ENCODE data around the gene SHISAL1.

Gene SHISAL1

DNA sequence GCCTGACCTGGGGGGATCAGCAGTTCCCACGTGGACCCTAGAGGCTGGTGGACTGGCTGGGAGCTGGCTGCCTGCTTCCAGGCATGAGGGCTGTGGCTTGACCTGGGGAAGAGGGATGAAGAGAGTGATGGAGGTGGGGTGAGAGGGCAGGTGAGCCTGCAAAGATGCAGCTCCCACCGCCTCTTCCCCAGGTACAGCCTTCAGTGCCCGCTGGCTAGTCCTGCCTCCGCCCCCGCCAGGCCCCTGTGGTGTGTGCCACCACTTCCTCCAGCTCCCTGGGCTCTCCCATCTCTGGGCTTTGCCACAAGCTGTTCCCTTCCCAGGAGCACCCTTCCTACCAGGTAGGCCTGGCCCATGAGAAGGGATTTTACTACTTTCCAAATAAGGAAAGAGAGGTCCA is 112.9 kb downstream of the SHISAL1 start:
- no peak for DNase-seq (ENCODE audit: low read depth)
- no peak for TF ChIP-seq CTCF (conservative IDR thresholded peaks at IDR 0.05; ENCODE audit: control insufficient read depth, insufficient read depth, low read depth, low read length)
- H3K4me3 ChIP-seq (ENCODE audit: control insufficient read depth, low read depth, low read length) = no peak overlapping the region

- H3K4me3 ChIP-seq (ENCODE audit: control insufficient read depth, low read depth, low read length) = no peak overlapping the region
- no peak for TF ChIP-seq CTCF (conservative IDR thresholded peaks at IDR 0.05; ENCODE audit: control insufficient read depth, insufficient read depth, low read depth, low read length)
- DNase-seq (ENCODE audit: low read depth) = no peak
Measured at GRCh38 chr22:44199164-44199563, 113.6 kb downstream of the SHISAL1 start.

- no peak overlapping the region for H3K4me3 ChIP-seq (ENCODE audit: control insufficient read depth, low read depth, low read length)
- DNase-seq (ENCODE audit: low read depth) = no peak
- TF ChIP-seq CTCF (conservative IDR thresholded peaks at IDR 0.05; ENCODE audit: control insufficient read depth, insufficient read depth, low read depth, low read length) = no peak
Measured at GRCh38 chr22:44197271-44197670, 115.5 kb downstream of the SHISAL1 start.

DNA sequence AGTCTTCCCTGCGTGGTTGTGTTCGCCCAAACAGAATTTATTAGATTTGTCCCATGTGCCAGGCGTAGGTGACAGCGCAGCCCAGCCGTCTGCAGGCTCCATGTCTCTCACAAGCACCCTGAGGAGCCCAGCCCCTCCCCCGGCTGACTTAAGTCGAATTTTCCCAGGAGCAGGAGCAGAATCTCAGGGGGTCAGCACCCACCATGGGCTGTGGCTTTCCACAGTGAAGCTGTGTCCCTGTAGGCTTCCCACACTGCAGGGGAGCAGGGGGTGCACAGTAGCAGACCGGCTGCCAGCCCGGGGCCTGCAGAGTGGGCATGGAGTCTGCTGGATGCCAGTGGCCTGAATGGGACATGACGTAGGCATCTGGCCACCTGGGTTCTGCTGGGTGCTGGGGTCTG is 116.0 kb downstream of the SHISAL1 start:
- H3K4me3 ChIP-seq (ENCODE audit: control insufficient read depth, low read depth, low read length) = no peak overlapping the region
- no peak for DNase-seq (ENCODE audit: low read depth)
- TF ChIP-seq CTCF (conservative IDR thresholded peaks at IDR 0.05; ENCODE audit: control insufficient read depth, insufficient read depth, low read depth, low read length) = no peak

DNA sequence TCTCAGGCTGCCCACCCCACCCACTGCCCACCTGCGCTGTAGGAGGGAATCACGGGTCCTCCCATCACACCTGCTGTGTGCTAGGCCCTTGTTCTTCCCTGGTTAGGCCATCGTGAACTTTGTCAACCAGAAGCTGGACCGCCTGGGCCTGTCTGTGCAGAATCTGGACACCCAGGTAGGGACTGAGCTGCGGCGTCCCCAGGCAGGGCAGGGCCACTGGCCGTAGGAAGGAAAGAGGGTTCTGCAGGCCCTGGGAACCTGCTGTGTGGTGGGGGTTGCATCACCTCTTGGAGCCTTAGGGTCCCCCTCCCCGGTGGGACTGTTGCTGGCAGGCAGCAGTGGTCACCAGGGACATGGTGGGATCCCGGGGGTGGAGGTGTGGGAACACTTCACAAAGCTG is 116.5 kb downstream of the SHISAL1 start:
- no peak for TF ChIP-seq CTCF (conservative IDR thresholded peaks at IDR 0.05; ENCODE audit: control insufficient read depth, insufficient read depth, low read depth, low read length)
- DNase-seq (ENCODE audit: low read depth) = no peak

DNA sequence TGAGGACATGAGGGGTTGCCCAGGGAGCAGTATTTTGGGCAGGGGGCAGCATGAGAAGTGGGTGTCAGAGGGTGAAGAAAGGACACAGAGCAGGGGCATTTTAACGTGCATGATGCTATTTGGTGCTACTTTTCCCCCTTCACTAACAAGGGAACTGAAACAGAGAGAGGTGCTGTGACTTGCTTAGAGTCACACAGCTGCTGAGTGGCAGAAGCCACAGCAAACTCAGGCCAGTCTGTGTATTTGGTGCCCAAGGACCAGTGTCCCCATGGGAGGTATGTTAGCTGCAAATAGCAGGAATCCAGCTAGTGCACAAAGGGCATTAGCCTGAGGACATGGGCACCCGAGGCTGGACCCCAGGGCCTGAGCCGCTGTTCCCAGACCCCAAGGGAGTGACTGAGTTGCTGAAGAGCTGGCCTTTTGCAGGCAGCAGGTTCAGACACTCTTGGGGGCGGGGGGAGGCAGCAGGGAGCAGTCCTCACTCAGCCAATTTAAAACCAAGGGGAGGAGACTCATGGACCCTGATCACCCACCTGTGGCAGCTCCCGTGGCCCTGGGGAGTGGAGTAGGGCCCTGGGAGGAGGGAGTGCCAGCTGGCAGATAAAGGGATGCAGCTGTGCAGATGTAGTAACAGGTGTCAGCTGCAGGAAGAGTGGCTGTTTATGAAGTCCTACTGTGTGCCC is 117.4 kb downstream of the SHISAL1 start:
- no peak for DNase-seq (ENCODE audit: low read depth)
- TF ChIP-seq CTCF (conservative IDR thresholded peaks at IDR 0.05; ENCODE audit: control insufficient read depth, insufficient read depth, low read depth, low read length) = no peak
- no peak overlapping the region for H3K4me3 ChIP-seq (ENCODE audit: control insufficient read depth, low read depth, low read length)

More for the DNA sequence above, 116.5 kb downstream of the SHISAL1 start:
- no peak overlapping the region for H3K4me3 ChIP-seq (ENCODE audit: control insufficient read depth, low read depth, low read length)

DNA sequence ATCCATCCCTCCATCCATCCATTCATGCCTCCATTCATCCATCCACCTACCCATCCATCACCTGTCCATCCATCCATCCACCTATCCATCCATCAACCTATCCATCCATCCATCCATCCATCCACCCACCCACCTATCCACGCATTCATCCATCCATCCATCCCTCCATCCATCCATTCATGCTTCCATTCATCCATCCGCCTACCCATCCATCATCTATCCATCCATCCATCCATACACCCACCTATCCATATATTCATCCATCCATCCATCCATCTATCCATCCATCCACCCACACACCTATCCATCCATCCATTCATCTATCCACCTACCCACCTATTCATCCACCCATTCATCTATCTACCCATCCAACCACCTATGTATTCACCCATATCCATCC is 118.2 kb downstream of the SHISAL1 start:
- no peak for DNase-seq (ENCODE audit: low read depth)
- no peak for TF ChIP-seq CTCF (conservative IDR thresholded peaks at IDR 0.05; ENCODE audit: control insufficient read depth, insufficient read depth, low read depth, low read length)
- no peak overlapping the region for H3K4me3 ChIP-seq (ENCODE audit: control insufficient read depth, low read depth, low read length)
